Upper lobe of right lung (tissue), 1 donor: ENCODE measurements around the gene RAPGEF3. TPM values are rescaled to one million over a fixed set of nuclear protein-coding genes. Genes with fewer than 3 reads are reported as not detected.

Experiments
- ATAC-seq: fragments of 200-7000 bp; cut with Tn5 transposase; one replicate; pipeline ENCODE4 v1.9.1; 2020; ENCODE audit warnings: mild to moderate bottlenecking, moderate library complexity
- DNase-seq: peaks from one replicate; pipeline ENCODE4 v3.0.0-alpha.2; 2020
- H3K27ac ChIP-seq: fragments of 200-600 bp; one replicate; pipeline ENCODE4 v1.8.0; 2022
- H3K27me3 ChIP-seq: fragments of 200-600 bp; one replicate; pipeline ENCODE4 v1.8.0; 2022; ENCODE audit warnings: mild to moderate bottlenecking
- H3K36me3 ChIP-seq: fragments of 200-600 bp; one replicate; pipeline ENCODE4 v1.8.0; 2022
- H3K4me1 ChIP-seq: fragments of 200-600 bp; one replicate; pipeline ENCODE4 v1.8.0; 2022
- H3K4me3 ChIP-seq: fragments of 200-600 bp; one replicate; pipeline ENCODE4 v1.8.0; 2022; ENCODE audit warnings: mild to moderate bottlenecking
- H3K9me3 ChIP-seq: fragments of 200-600 bp; one replicate; pipeline ENCODE4 v1.8.0; 2022
- CTCF ChIP-seq: fragments of 200-600 bp; IDR thresholded peaks from one replicate; pipeline ENCODE4 v1.8.0; 2022; ENCODE audit warnings: antibody characterized with exemption
- intact Hi-C: fragments of 100-400 bp; cut with DNase I; formaldehyde crosslinking; loops from one replicate; pipeline ENCODE4 v1.11.0; 2022
- total RNA-seq: library from RNA; stranded (reverse); fragmentation: NEBNext Ultra II Directional; extraction: Animal tissue kit (Norgen Biotek cat#: 25700); gene quantifications from one replicate; pipeline ENCODE4 v1.2.1, GENCODE V29; 2021
- donor health status: DM: no; HTN: yes; CAD: no; lungs with severe emphysema.

RAPGEF3 gene
- total RNA-seq, 1 donor from 2014 or later: 69.6 TPM

DNA sequence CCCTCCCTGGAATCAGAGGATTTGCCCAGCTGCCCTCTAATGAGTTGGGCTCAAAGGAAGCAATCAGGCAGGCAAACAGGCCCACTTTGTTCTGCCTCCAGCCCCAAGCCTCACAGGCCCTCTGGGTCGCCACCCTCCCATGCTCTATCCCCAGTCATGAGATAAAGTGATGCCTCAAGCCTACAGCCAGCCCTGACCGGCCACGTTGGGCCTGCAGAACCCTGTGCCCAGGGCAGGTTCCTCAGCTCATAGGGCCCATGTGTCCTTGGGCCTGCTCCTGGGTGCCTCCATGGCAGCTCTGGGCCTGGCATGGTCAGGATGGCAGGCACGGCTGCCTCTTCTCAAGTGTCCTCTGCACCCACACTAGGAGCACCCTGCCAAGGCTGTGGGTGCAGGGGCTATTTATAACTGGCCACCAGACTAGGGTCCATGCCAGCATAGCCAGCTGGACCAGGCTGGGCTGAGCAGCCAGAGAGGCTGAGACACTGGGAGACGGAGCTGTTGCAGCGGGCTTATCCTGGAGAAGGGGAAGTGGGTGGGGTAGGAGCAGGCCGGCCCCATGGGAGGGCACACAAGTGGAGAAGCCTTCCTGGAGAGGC lies 40.8 kb upstream of the RAPGEF3 start:
- Histone ChIP-seq H3K27me3 (no peaks in the 10 kb centered on the region), H3K9me3 (no peaks in the 10 kb centered on the region), H3K27ac (no peak overlapping the region), H3K36me3 (peaks cover 31% of the 10 kb centered on the region), H3K4me3 (no peak overlapping the region), H3K4me1 (peaks cover 56% of the 10 kb centered on the region)
- intact Hi-C loops: no loop called here
- DNase-seq: no peak
- no peak for TF ChIP-seq CTCF
- peak; percentile 56 for ATAC-seq

DNA sequence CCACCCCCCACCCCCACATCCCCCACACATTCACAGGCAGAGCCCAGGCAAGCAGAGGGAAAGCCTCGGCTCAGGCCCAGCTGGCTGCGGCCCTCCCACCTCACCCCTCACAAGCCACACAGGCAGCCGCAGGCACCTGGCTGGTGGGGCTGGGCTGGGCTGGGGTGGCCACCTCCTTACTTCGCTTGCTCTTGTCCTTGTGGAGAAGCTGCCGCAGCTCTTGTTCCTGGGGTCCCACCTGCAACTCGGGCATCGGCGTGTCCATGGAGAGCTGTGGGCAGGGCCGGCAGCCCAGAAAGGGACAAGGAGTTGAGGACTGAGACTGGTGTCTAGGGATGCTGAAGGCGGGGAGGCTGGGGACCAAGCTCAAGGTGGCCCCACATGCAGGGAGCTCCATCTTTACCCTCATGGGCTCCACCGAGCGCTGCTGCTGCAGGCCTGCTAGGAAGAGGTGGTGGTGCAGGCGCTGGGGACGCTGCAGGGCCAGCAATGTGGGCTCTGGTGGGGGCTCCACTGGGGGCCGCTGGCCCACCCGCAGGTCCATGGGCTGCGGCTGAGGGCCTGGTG lies 39.8 kb upstream of the RAPGEF3 start:
- Histone ChIP-seq H3K27ac (no peak overlapping the region), H3K4me1 (peaks cover 46% of the 10 kb centered on the region)
- DNase-seq: no peak

DNA sequence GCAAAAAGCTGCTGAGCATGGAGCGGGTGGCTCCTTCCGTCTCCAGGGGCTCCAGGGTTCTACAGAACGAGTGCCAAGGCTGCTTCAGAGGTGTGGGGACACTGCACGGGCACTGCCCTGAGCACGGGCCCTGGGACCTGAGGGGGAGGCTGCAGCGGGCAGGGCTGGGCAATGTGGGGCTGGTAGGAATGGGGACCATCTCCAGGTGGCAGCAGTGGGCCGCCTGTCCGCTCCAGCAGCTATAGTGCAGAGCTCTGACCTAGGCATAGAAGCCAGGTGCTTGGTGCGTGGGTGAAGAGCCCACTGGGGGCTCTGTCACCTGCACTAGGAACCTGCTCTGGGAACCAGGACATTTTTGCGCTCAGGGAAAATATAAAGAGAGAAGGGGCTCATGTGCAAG lies 38.8 kb upstream of the RAPGEF3 start:
- peaks cover 51% of the 10 kb centered on the region for H3K36me3 ChIP-seq
- DNase-seq (no peak), ATAC-seq (peak; percentile 5)
- no peaks in the 10 kb centered on the region for H3K27me3 ChIP-seq
- no peak overlapping the region for H3K27ac ChIP-seq
- no peak overlapping the region for H3K4me3 ChIP-seq
- no peak for TF ChIP-seq CTCF
- H3K9me3 ChIP-seq: no peaks in the 10 kb centered on the region
- H3K4me1 ChIP-seq: peaks cover 36% of the 10 kb centered on the region
- intact Hi-C loops: no loop called here

More for the DNA sequence above, 39.8 kb upstream of the RAPGEF3 start:
- Histone ChIP-seq H3K9me3 (no peaks in the 10 kb centered on the region), H3K4me3 (no peak overlapping the region), H3K36me3 (peaks cover 41% of the 10 kb centered on the region), H3K27me3 (no peaks in the 10 kb centered on the region)
- intact Hi-C loops: no loop called here
- ATAC-seq: no peak
- TF ChIP-seq CTCF: no peak

DNA sequence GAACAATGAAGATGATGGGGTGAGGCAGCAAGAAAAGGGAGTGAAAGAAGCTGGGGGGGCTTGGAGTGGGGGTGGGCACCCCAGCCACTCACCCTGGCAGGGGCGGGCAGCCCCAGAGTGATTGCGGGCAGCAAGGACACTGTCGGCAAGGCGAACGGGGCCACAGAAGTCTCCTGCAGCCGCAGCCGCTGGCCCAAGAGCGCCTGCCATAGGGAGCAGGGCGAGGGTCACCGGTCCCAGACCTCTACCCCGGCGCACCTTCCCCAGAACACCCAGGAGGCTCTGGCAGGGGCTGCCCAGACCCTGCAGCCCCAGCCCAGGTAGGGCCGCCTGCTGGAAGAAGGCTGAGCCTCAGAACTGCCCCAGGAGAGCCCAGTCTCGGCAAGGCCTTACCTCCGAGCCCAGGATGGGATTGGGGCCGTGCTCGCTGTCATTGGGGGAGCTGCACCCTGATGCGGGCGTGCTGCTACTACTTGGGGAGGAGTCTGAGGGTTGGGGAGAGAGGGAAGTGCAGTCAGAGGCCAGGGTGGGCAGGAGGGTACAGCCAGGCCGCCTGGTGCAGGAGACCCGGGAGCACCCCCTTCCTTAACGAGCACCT lies 37.2 kb upstream of the RAPGEF3 start:
- no peaks in the 10 kb centered on the region for H3K9me3 ChIP-seq
- peaks cover 21% of the 10 kb centered on the region for H3K4me1 ChIP-seq
- no peaks in the 10 kb centered on the region for H3K27me3 ChIP-seq
- TF ChIP-seq CTCF: no peak
- no peak overlapping the region for H3K27ac ChIP-seq
- ATAC-seq (no peak), DNase-seq (no peak)
- peaks cover 66% of the 10 kb centered on the region for H3K36me3 ChIP-seq
- no peak overlapping the region for H3K4me3 ChIP-seq
- intact Hi-C loops: no loop called here

DNA sequence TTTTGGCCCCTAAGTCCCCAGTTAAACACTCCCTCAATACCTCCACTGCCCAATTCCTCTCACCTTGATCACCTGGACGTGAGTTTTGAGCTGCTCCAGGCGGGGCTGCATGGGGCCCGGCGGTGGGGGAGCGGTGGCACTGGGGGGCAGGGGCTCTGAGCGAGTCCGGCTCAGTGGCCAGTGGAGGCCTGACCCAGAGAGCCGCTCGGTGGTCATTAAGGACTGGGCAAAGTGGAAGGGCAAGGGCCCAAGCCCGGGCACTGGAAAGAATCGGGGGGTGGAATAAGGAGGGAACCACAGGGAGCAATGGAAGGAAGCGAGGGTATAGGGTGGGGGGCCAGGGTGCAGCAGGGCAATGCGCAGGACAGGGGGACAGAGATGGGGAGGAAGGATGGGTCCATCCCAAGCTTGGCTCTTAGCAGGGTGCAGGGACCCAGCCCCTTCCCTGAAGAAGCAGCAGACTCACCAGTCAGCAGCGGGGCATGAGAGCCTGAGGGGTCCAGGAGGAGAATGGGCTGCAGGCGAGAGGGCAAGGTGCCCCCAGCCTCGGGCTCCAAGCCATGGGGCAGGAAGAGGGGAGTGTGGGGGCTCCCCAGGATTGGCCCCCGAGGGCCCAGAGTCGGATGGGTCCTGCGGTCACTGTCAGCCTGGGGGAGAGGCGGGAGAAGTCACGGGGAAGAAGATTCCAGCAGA lies 36.6 kb upstream of the RAPGEF3 start:
- Histone ChIP-seq H3K36me3 (peaks cover 72% of the 10 kb centered on the region), H3K9me3 (no peaks in the 10 kb centered on the region), H3K4me3 (no peak overlapping the region), H3K27ac (no peak overlapping the region), H3K27me3 (no peaks in the 10 kb centered on the region), H3K4me1 (peaks cover 14% of the 10 kb centered on the region)
- ATAC-seq (no peak), DNase-seq (no peak)
- intact Hi-C loops: no loop called here
- no peak for TF ChIP-seq CTCF
